Gastrocnemius medialis (tissue), 4 donors: ENCODE data around the gene CSNK2B. TPM values are rescaled to one million over a fixed set of nuclear protein-coding genes. Genes with fewer than 3 reads are reported as not detected.

Source experiments
- ATAC-seq, 2 donors: fragments of 150-250 bp; one replicate each; pipeline ENCODE4 v1.9.1; 2016
- DNase-seq, 2 donors: peaks; one replicate each; pipeline ENCODE4 v3.0.0-alpha.2; 2019
- H3K27ac ChIP-seq, 4 donors: fragments of 200-600 bp; sonication (generic); 1 replicate in 1 of 4; 2 replicates in 3 of 4; pipeline ENCODE4 v1.5.1; 2016 to 2018; ENCODE audit warnings: mild to moderate bottlenecking in 2 of 4, moderate library complexity in 1 of 4
- H3K27me3 ChIP-seq, 3 donors: fragments of 200-600 bp; sonication (generic) in 2 of 3; 1 replicate in 1 of 3; 2 replicates in 2 of 3; pipeline versions ENCODE4 v1.5.1 to v1.6.0; 2016 to 2019; ENCODE audit warnings: mild to moderate bottlenecking in 1 of 3, moderate library complexity in 1 of 3
- H3K36me3 ChIP-seq, 2 donors: fragments of 200-600 bp; sonication (generic) in 1 of 2; one replicate each; pipeline ENCODE4 v1.5.1; 2017 to 2018
- H3K4me1 ChIP-seq, 2 donors: fragments of 200-600 bp; sonication (generic) in 1 of 2; one replicate each; pipeline ENCODE4 v1.5.1; 2016 to 2017; ENCODE audit warnings: mild to moderate bottlenecking in 2 of 2
- H3K4me3 ChIP-seq, 4 donors: fragments of 200-600 bp; sonication (generic) in 3 of 4; 1 replicate in 1 of 4; 2 replicates in 3 of 4; pipeline ENCODE4 v1.5.1; 2016 to 2019; ENCODE audit warnings: mild to moderate bottlenecking in 2 of 4
- H3K9me3 ChIP-seq, 3 donors: fragments of 200-600 bp; sonication (generic) in 2 of 3; 1 replicate in 1 of 3; 2 replicates in 2 of 3; pipeline ENCODE4 v1.5.1; 2016 to 2019
- CTCF ChIP-seq, 5 experiments: fragments of 450-650 bp in 3 of 5; fragments of 200-600 bp in 2 of 5; sonication (generic) in 2 of 5; IDR thresholded peaks in 4 of 5; conservative IDR thresholded peaks in 1 of 5; 1 replicate in 4 of 5; 2 replicates in 1 of 5; pipeline ENCODE4 v1.5.1; 2016 to 2019; ENCODE audit warnings: antibody characterized with exemption in 5 of 5, mild to moderate bottlenecking in 3 of 5, moderate library complexity in 3 of 5
- POLR2A ChIP-seq, 2 donors: fragments of 450-650 bp; IDR thresholded peaks; one replicate each; pipeline ENCODE4 v1.6.1; 2017; ENCODE audit warnings: antibody characterized with exemption in 2 of 2, mild to moderate bottlenecking in 2 of 2, moderate library complexity in 2 of 2
- in situ Hi-C, 4 donors: fragments of 200-750 bp; cut with MboI; loops; one replicate each; pipeline versions ENCODE4 v1.15.0 to v1.8.0; 2017; ENCODE audit warnings: low sequenced_read_pairs in 4 of 4
- intact Hi-C: fragments of 100-400 bp; cut with DNase I; formaldehyde crosslinking; loops from one replicate; pipeline ENCODE4 v1.15.1; 2023; ENCODE audit warnings: low total_unique reads
- total RNA-seq, 4 donors: library from RNA; depleted of rRNA; stranded (reverse); fragments of >200 nt; gene quantifications; one replicate each; pipeline versions ENCODE4 v1.1.0 to v1.2.3, GENCODE V29; 2016

CSNK2B gene
- total RNA-seq, 4 donors from 2014 or later = 185 to 251 (median 226) TPM

GRCh38 chr6:31658158-31658688 lies 7.7 kb upstream of the CSNK2B start:
- in situ Hi-C loops (loop anchor here in 2 of 4 donors (25.0 kb wide), 2 partner anchors 304 to 529 kb away; partner anchors contain the start of genes AGER (in 2 of the 2), AGPAT1 (in 2 of the 2), GPSM3 (in 2 of the 2) and PBX2 (in 2 of the 2)), intact Hi-C loops (no loop called here)
- Histone ChIP-seq H3K27ac (peak overlapping the region in 1 of 4 donors; percentile 100), H3K4me3 (no peak overlapping the region), H3K27me3 (no peaks in the 10 kb centered on the region), H3K9me3 (no peaks in the 10 kb centered on the region), H3K36me3 (peaks cover 0 to 8% of the 10 kb centered on the region in 2 donors), H3K4me1 (peaks cover 29 to 36% of the 10 kb centered on the region in 2 donors)
- ATAC-seq (no peak), DNase-seq (no peak)
- TF ChIP-seq CTCF (IDR thresholded peaks at IDR 0.05 in 4 of 5, conservative IDR thresholded peaks at IDR 0.05 in 1 of 5) (no peak), POLR2A (IDR thresholded peaks at IDR 0.05) (no peak)

- TF ChIP-seq CTCF (IDR thresholded peaks at IDR 0.05 in 4 of 5, conservative IDR thresholded peaks at IDR 0.05 in 1 of 5) (no peak), POLR2A (IDR thresholded peaks at IDR 0.05) (no peak)
- H3K27me3 ChIP-seq = no peaks in the 10 kb centered on the region
- no peak for DNase-seq
- in situ Hi-C loops (loop anchor here in 2 of 4 donors (25.0 kb wide), 2 partner anchors 303 to 528 kb away; partner anchors contain the start of genes AGER (in 2 of the 2), AGPAT1 (in 2 of the 2), GPSM3 (in 2 of the 2) and PBX2 (in 2 of the 2)), intact Hi-C loops (no loop called here)
- ATAC-seq = no peak
- peak overlapping the region; percentile 80 to 100 (median 87) for H3K27ac ChIP-seq
- H3K36me3 ChIP-seq = peaks cover 0 to 14% of the 10 kb centered on the region in 2 donors
- peak overlapping the region; percentile 58 to 82 (median 76) for H3K4me3 ChIP-seq
- H3K9me3 ChIP-seq = no peaks in the 10 kb centered on the region
- peaks cover 30 to 38% of the 10 kb centered on the region in 2 donors for H3K4me1 ChIP-seq
Measured at GRCh38 chr6:31658983-31659648, 6.8 kb upstream of the CSNK2B start.

GRCh38 chr6:31659649-31660380 lies 6.1 kb upstream of the CSNK2B start:
- in situ Hi-C loops (loop anchor here in 2 of 4 donors (25.0 kb wide), 2 partner anchors 302 to 527 kb away; partner anchors contain the start of genes AGER (in 2 of the 2), AGPAT1 (in 2 of the 2), GPSM3 (in 2 of the 2) and PBX2 (in 2 of the 2)), intact Hi-C loops (loop anchor here (1.0 to 5.0 kb wide), 2 partner anchors 8 to 1312 kb away; partner anchors contain the start of gene BAG6)
- Histone ChIP-seq H3K36me3 (peaks cover 0 to 14% of the 10 kb centered on the region in 2 donors), H3K27ac (peak overlapping the region; percentile 80 to 100 (median 87)), H3K4me1 (peaks cover 34 to 40% of the 10 kb centered on the region in 2 donors), H3K9me3 (no peaks in the 10 kb centered on the region), H3K4me3 (peak overlapping the region; percentile 58 to 82 (median 76)), H3K27me3 (no peaks in the 10 kb centered on the region)
- no peak for TF ChIP-seq CTCF (IDR thresholded peaks at IDR 0.05 in 4 of 5, conservative IDR thresholded peaks at IDR 0.05 in 1 of 5)
- TF ChIP-seq POLR2A (IDR thresholded peaks at IDR 0.05) = no peak
- no peak for DNase-seq
- ATAC-seq = peak in 1 of 2 donors; percentile 17
